Muscle of back (tissue), 11 donors: ENCODE results near the gene DNAJC5. TPM values are rescaled to one million over a fixed set of nuclear protein-coding genes. Genes with fewer than 3 reads are reported as not detected.

ENCODE experiments used
- DNase-seq, 3 donors: peaks; one replicate each; pipeline versions ENCODE4 v3.0.0 to v3.0.0-alpha.2; 2013
- polyA plus RNA-seq, 10 donors: library from polyadenylated mRNA; unstranded; fragments of 120-200 nt; gene quantifications; one replicate each; pipeline ENCODE4 v1.2.1, GENCODE V29; 2013; ENCODE audit not compliant: insufficient read length in 10 of 10

The DNAJC5 gene
- polyA plus RNA-seq, 10 donors, result 24.0 to 32.5 (median 29.9) TPM

GRCh38 chr20:63979557-63980316 is 84.8 kb downstream of the DNAJC5 start, which contains the start of gene SAMD10:
Gene SAMD10, minus strand, starts transcription at chr20:63979642. Its CDS starts 175 bp downstream, at chr20:63979467.
- DNase-seq, result peak in 2 of 3 donors; percentile 76 to 85

- DNase-seq, result no peak
Measured at GRCh38 chr20:63980317-63980805, 85.4 kb downstream of the DNAJC5 start.

DNA sequence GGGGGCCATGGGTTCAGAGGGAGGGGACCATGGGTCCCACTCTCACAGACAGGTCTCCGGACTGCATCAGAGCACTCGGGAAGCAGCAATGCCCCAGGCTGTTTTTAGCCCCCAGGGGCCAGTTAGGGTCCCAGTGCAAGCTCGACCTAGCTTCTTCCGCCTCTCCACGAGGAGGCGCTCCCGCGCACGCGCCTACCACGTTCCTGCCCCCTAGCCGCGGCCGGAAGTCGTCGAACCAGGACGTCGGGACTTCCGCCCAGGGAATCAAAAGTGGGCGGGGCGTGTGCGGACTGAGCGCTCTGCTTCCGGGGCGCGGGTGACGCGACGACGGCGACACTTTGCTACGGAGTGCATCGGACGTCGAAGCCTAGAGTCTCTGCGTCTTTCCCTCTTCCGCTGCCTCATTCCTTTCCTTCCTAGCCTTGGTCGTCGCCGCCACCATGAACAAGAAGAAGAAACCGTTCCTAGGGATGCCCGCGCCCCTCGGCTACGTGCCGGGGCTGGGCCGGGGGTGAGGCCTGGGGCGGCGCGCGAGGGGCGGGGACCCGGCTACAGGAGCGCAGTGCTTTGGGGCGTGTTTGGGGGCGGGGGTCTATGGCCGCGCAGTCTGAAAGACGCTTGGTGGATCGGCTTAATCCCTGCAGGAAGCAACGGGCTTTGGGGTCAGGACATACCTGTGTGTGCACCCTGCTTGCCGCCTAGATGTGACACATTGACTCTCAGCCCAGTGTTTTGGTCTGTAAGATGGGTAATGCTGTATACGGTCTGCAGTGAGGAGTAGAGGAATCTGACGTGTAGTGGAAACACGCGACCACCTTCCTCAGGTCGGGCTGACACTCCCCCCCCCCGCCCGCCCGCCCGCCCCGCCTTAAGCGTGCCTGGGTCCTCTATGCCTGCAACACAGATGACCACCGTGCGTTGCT is 86.1 kb downstream of the DNAJC5 start, which contains the start of gene PRPF6:
PRPF6 (plus strand) TSS at position 327 of the 923 bp plus-strand sequence; CDS start at position 441, 114 bp downstream.
- DNase-seq, result peak; percentile 95 to 98 (median 96)

GRCh38 chr20:63982937-63983336 is 88.0 kb downstream of the DNAJC5 start:
- DNase-seq, result no peak

Other genes starting within 250 kb of the DNAJC5 start
- 10 to 100 TPM in 9 of 10 donors, 1 to 10 TPM in 1; 8.8 to 37.1 (median 16.1) TPM for gene STMN3, start 241.7 kb upstream of the DNAJC5 start, polyA plus RNA-seq
- gene RTEL1, start 236.8 kb upstream of the DNAJC5 start, polyA plus RNA-seq, result 10 to 100 TPM in 7 of 10 donors, 1 to 10 TPM in 3; 6.0 to 17.7 (median 11.1) TPM
- 1 to 10 TPM in 4 of 10 donors, under 1 TPM in 6; 0.22 to 3.0 (median 0.87) TPM for gene TNFRSF6B, start 198.5 kb upstream of the DNAJC5 start, polyA plus RNA-seq
- gene ARFRP1, start 187.2 kb upstream of the DNAJC5 start, polyA plus RNA-seq, result 10 to 100 TPM; 20.1 to 28.2 (median 25.6) TPM
- 10 to 100 TPM; 10.5 to 15.1 (median 12.9) TPM for gene ZGPAT, start 187.1 kb upstream of the DNAJC5 start, polyA plus RNA-seq
- gene LIME1, start 158.5 kb upstream of the DNAJC5 start, polyA plus RNA-seq, result 1 to 10 TPM; 1.9 to 9.7 (median 4.5) TPM
- 100 to 1,000 TPM in 9 of 10 donors, 10 to 100 TPM in 1; 88.5 to 165 (median 112) TPM for gene SLC2A4RG, start 155.3 kb upstream of the DNAJC5 start, polyA plus RNA-seq
- gene ZBTB46, start 63.9 kb upstream of the DNAJC5 start, polyA plus RNA-seq, result 10 to 100 TPM; 12.8 to 17.3 (median 14.8) TPM
- gene ABHD16B, start 33.6 kb upstream of the DNAJC5 start, polyA plus RNA-seq, result not detected
- gene TPD52L2, start 29.9 kb upstream of the DNAJC5 start, polyA plus RNA-seq, result 10 to 100 TPM; 65.5 to 85.7 (median 77.4) TPM
- gene UCKL1, start 61.3 kb downstream of the DNAJC5 start, polyA plus RNA-seq, result 10 to 100 TPM; 28.3 to 58.9 (median 41.3) TPM
- gene ZNF512B, start 74.8 kb downstream of the DNAJC5 start, polyA plus RNA-seq, result 10 to 100 TPM; 19.3 to 30.6 (median 23.8) TPM
- 1 to 10 TPM; 2.1 to 4.2 (median 3.0) TPM for gene SAMD10, start 84.5 kb downstream of the DNAJC5 start, polyA plus RNA-seq
- 10 to 100 TPM; 45.9 to 58.2 (median 52.8) TPM for gene PRPF6, start 86.0 kb downstream of the DNAJC5 start, polyA plus RNA-seq
- gene C20orf204, start 141.1 kb downstream of the DNAJC5 start, polyA plus RNA-seq, result 1 to 10 TPM in 2 of 10 donors, under 1 TPM in 8; 0.42 to 1.1 (median 0.66) TPM
- gene SOX18, start 154.5 kb downstream of the DNAJC5 start, polyA plus RNA-seq, result 10 to 100 TPM in 7 of 10 donors, 1 to 10 TPM in 3; 7.0 to 16.8 (median 10.7) TPM
- gene TCEA2, start 168.1 kb downstream of the DNAJC5 start, polyA plus RNA-seq, result 10 to 100 TPM; 38.5 to 50.1 (median 42.5) TPM
- 10 to 100 TPM in 1 of 10 donors, 1 to 10 TPM in 9; 4.4 to 10.2 (median 5.6) TPM for gene RGS19, start 184.4 kb downstream of the DNAJC5 start, polyA plus RNA-seq
- 1 to 10 TPM in 8 of 10 donors, under 1 TPM in 2; 0.71 to 1.8 (median 1.1) TPM for gene OPRL1, start 185.0 kb downstream of the DNAJC5 start, polyA plus RNA-seq
- gene LKAAEAR1, start 189.3 kb downstream of the DNAJC5 start, polyA plus RNA-seq, result under 1 TPM in 3 of 10 donors, not detected in 7; 0.16 to 0.38 (median 0.23) TPM
- gene NPBWR2, start 212.4 kb downstream of the DNAJC5 start, polyA plus RNA-seq, result not detected